CD14-positive monocyte (primary cell): ENCODE data around the gene SLCO4A1. TPM values are rescaled to one million over a fixed set of nuclear protein-coding genes. Genes with fewer than 3 reads are reported as not detected.

Experiments used
- DNase-seq, 3 donors: peaks; one replicate each; pipeline ENCODE4 v3.0.0-alpha.2; 2011 to 2022
- H2AFZ ChIP-seq: 2 replicates; pipeline ENCODE4 v1.6.0; 2012; ENCODE audit warnings: mild to moderate bottlenecking, low read depth, low read length, inconsistent platforms; ENCODE audit not compliant: insufficient read depth, poor library complexity, severe bottlenecking
- H3K27ac ChIP-seq, 2 donors: 1 replicate in 1 of 2; 2 replicates in 1 of 2; pipeline ENCODE4 v1.5.1; 2012 to 2013; ENCODE audit warnings: low read length in 2 of 2, control low read depth in 1 of 2, inconsistent platforms in 1 of 2, low read depth in 1 of 2, mild to moderate bottlenecking in 1 of 2
- H3K27me3 ChIP-seq, 2 donors: one replicate each; pipeline versions ENCODE4 v1.6.0 to v1.6.1; 2011 to 2013; ENCODE audit warnings: low read length in 2 of 2; ENCODE audit not compliant: control insufficient read depth in 2 of 2, insufficient read depth in 2 of 2
- H3K36me3 ChIP-seq, 2 donors: replicated peaks in 1 of 2; 1 replicate in 1 of 2; 2 replicates in 1 of 2; pipeline versions ENCODE4 v1.5.1 to v1.6.1; 2012 to 2013; ENCODE audit warnings: low read length in 2 of 2, control low read depth in 1 of 2, inconsistent platforms in 1 of 2, mild to moderate bottlenecking in 1 of 2; ENCODE audit not compliant: insufficient read depth in 2 of 2, control insufficient read depth in 1 of 2
- H3K4me1 ChIP-seq, 2 donors: 1 replicate in 1 of 2; 2 replicates in 1 of 2; pipeline versions ENCODE4 v1.5.1 to v1.6.1; 2012 to 2013; ENCODE audit warnings: low read length in 2 of 2, control low read depth in 1 of 2, inconsistent platforms in 1 of 2, mild to moderate bottlenecking in 1 of 2, moderate library complexity in 1 of 2; ENCODE audit not compliant: insufficient read depth in 2 of 2, control insufficient read depth in 1 of 2
- H3K4me2 ChIP-seq: replicated peaks from 2 replicates; pipeline ENCODE3; 2012; ENCODE audit warnings: low read length, moderate library complexity, mild to moderate bottlenecking; ENCODE audit not compliant: poor library complexity, severe bottlenecking; ENCODE audit errors: extremely low read depth
- H3K4me3 ChIP-seq, 3 experiments: fragments of 200-600 bp in 1 of 3; sonication (generic) in 1 of 3; replicated peaks in 1 of 3; 1 replicate in 2 of 3; 2 replicates in 1 of 3; pipeline ENCODE4 v1.5.1; 2011 to 2013; ENCODE audit warnings: low read length in 3 of 3, mild to moderate bottlenecking in 3 of 3, control low read depth in 2 of 3, low read depth in 2 of 3, inconsistent platforms in 1 of 3, moderate library complexity in 1 of 3
- H3K79me2 ChIP-seq: 2 replicates; pipeline ENCODE4 v1.6.0; 2012; ENCODE audit warnings: mild to moderate bottlenecking, control low read depth, inconsistent platforms, low read length, moderate library complexity; ENCODE audit not compliant: insufficient read depth
- H3K9ac ChIP-seq: 2 replicates; pipeline ENCODE4 v1.6.0; 2017; ENCODE audit warnings: low read length, mild to moderate bottlenecking; ENCODE audit not compliant: insufficient read depth, poor library complexity, severe bottlenecking
- H3K9me3 ChIP-seq, 2 donors: replicated peaks in 1 of 2; 1 replicate in 1 of 2; 2 replicates in 1 of 2; pipeline versions ENCODE4 v1.5.1 to v1.6.1; 2012 to 2013; ENCODE audit warnings: low read length in 2 of 2, control low read depth in 1 of 2; ENCODE audit not compliant: control insufficient read depth in 1 of 2, insufficient read depth in 1 of 2
- H4K20me1 ChIP-seq: 2 replicates; pipeline ENCODE4 v1.6.0; 2012; ENCODE audit warnings: mild to moderate bottlenecking, low read length, control low read depth, moderate library complexity; ENCODE audit not compliant: insufficient read depth
- H3K27ac Mint-ChIP-seq, 7 donors: one replicate each; pipeline ENCODE4 v1.8.0; 2020; ENCODE audit warnings: mild to moderate bottlenecking in 7 of 7, mixed read lengths in 7 of 7, moderate library complexity in 6 of 7, inconsistent platforms in 2 of 7
- H3K27me3 Mint-ChIP-seq, 3 donors: one replicate each; pipeline ENCODE4 v1.8.0; 2021 to 2022; ENCODE audit warnings: low read depth in 3 of 3, mild to moderate bottlenecking in 3 of 3, mixed read lengths in 3 of 3, moderate library complexity in 3 of 3, inconsistent platforms in 1 of 3
- H3K36me3 Mint-ChIP-seq, 2 donors: one replicate each; pipeline ENCODE4 v1.8.0; 2020; ENCODE audit warnings: mixed read lengths in 2 of 2, inconsistent platforms in 1 of 2, mild to moderate bottlenecking in 1 of 2
- H3K4me1 Mint-ChIP-seq: one replicate; pipeline ENCODE4 v1.8.0; 2020; ENCODE audit warnings: mild to moderate bottlenecking, mixed read lengths
- H3K4me3 Mint-ChIP-seq, 2 donors: one replicate each; pipeline ENCODE4 v1.8.0; 2020; ENCODE audit warnings: mild to moderate bottlenecking in 2 of 2, mixed read lengths in 2 of 2, moderate library complexity in 1 of 2
- H3K9me3 Mint-ChIP-seq, 7 donors: one replicate each; pipeline ENCODE4 v1.8.0; 2020 to 2022; ENCODE audit warnings: mixed read lengths in 7 of 7, mild to moderate bottlenecking in 6 of 7, moderate library complexity in 6 of 7, inconsistent platforms in 2 of 7
- CTCF ChIP-seq: fragments of 200-600 bp; IDR thresholded peaks from one replicate; pipeline ENCODE4 v1.8.0; 2022; ENCODE audit warnings: antibody characterized with exemption, mild to moderate bottlenecking
- WGBS: methylation state at CpG from one replicate; pipeline ENCODE4 v1.1.5; 2013; ENCODE audit warnings: missing lambda C conversion rate; ENCODE audit not compliant: insufficient coverage; 5-methylcytosine and 5-hydroxymethylcytosine counted together
- intact Hi-C, 2 donors: fragments of 100-400 bp; cut with micrococcal nuclease; formaldehyde crosslinking; loops; one replicate each; pipeline versions ENCODE4 v1.15.0 to v1.15.1; 2023
- polyA plus RNA-seq, 3 donors: library from polyadenylated mRNA; depleted of rRNA in 1 of 3; unstranded in 2 of 3; stranded (reverse) in 1 of 3; fragments of 300-500 nt in 2 of 3; fragments of >200 nt in 1 of 3; fragmentation: Illumina TruSeq in 2 of 3; gene quantifications; 1 replicate in 2 of 3; 2 replicates in 1 of 3; pipeline ENCODE4 v1.2.3, GENCODE V29; 2012 to 2021

Gene SLCO4A1
- polyA plus RNA-seq, 3 donors, result 0.05 to 0.42 (median 0.26) TPM

DNA sequence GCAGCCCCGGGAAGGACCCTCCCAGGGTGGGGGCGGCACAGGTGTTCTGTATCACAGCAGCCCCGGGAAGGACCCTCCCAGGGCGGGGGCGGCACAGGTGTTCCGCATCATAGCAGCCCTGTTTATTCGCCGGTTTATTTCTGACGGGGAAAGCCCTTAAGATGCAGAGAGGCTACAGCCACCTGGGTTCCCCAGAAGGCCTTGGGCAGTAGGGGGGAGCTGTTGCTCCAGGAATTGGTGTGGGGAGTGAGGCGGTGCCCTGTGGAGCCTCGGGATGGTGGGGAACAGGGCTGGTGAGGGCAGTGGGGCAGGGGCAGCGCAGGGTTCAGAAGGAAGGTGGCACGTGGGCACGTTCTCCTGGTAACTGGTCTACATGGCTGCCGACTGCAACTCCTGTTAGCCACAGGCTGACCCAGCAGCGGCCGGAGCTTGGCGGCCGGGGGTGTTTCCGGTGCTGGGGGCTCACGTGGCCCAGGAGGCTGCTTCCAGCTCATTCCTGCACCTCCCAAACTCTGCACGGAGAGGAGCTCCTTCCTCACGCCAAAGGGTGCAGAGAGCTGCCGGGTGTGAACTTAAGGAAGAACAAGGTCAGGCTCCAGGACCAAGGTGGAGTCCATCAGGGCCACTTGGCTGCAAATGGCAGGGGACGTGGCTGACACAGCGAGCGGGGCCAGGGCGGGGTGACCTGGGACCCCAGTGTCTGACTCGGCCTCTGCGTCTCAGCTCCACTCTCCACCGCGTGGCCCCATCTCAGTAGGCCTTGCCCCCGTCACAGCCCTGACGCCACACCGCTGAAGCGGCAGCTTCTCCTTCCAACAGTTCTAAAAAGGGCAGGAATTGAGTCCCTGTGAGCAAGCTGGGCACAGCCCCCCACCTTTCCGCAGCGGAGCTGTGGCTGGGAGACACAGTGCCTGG lies 13.2 kb downstream of the SLCO4A1 start:
- no peak overlapping the region for H3K27ac ChIP-seq

More for the DNA sequence above, 13.2 kb downstream of the SLCO4A1 start:
- intact Hi-C loops, result loop anchor here in 1 of 2 donors (10.0 kb wide), 1 partner anchor 51 kb away; no protein-coding TSS in a partner anchor
- Mint-ChIP-seq H3K9me3 (no peaks in the 10 kb centered on the region), H3K36me3 (no peaks in the 10 kb centered on the region), H3K27me3 (peaks cover 0 to 6% (median 0%) of the 10 kb centered on the region in 3 donors), H3K4me1 (peaks cover 45% of the 10 kb centered on the region), H3K4me3 (no peak overlapping the region), H3K27ac (peak overlapping the region in 1 of 7 donors; percentile 41)
- H3K9me3 ChIP-seq, result no peaks in the 10 kb centered on the region
- DNase-seq, result no peak
- no peaks in the 10 kb centered on the region for H3K27me3 ChIP-seq
- peaks cover 42 to 44% of the 10 kb centered on the region in 2 donors for H3K4me1 ChIP-seq
- H3K4me3 ChIP-seq, result no peak overlapping the region
- H4K20me1 ChIP-seq, result no peaks in the 10 kb centered on the region
- no peak overlapping the region for H3K4me2 ChIP-seq
- TF ChIP-seq CTCF, result no peak
- peaks cover 4% of the 10 kb centered on the region for H3K79me2 ChIP-seq
- no peak overlapping the region for H2AFZ ChIP-seq
- H3K36me3 ChIP-seq, result no peaks in the 10 kb centered on the region
- H3K9ac ChIP-seq, result no peak overlapping the region
- 93% methylated on average over 36 of the region's 38 CpGs for WGBS
